Right ventricle myocardium inferior (tissue), 1 donor: ENCODE results near the gene COPB2. TPM values are rescaled to one million over a fixed set of nuclear protein-coding genes. Genes with fewer than 3 reads are reported as not detected.

Source experiments
- ATAC-seq: fragments of 200-7000 bp; cut with Tn5 transposase; one replicate; pipeline ENCODE4 v1.9.1; 2020; ENCODE audit warnings: mild to moderate bottlenecking, moderate library complexity
- DNase-seq: peaks from one replicate; pipeline ENCODE4 v3.0.0; 2021; ENCODE audit errors: missing footprints
- intact Hi-C: fragments of 100-400 bp; cut with DNase I; formaldehyde crosslinking; loops from one replicate; pipeline ENCODE4 v1.11.0; 2022
- total RNA-seq: library from RNA; stranded (reverse); fragmentation: NEBNext Ultra II Directional; extraction: Animal tissue kit (Norgen Biotek cat#: 25700); gene quantifications from one replicate; pipeline ENCODE4 v1.2.1, GENCODE V29; 2021
- donor health status: DM: no; HTN: yes; CAD: no; lungs with severe emphysema.

COPB2 gene
- total RNA-seq, 1 donor from 2014 or later: 62.1 TPM

DNA sequence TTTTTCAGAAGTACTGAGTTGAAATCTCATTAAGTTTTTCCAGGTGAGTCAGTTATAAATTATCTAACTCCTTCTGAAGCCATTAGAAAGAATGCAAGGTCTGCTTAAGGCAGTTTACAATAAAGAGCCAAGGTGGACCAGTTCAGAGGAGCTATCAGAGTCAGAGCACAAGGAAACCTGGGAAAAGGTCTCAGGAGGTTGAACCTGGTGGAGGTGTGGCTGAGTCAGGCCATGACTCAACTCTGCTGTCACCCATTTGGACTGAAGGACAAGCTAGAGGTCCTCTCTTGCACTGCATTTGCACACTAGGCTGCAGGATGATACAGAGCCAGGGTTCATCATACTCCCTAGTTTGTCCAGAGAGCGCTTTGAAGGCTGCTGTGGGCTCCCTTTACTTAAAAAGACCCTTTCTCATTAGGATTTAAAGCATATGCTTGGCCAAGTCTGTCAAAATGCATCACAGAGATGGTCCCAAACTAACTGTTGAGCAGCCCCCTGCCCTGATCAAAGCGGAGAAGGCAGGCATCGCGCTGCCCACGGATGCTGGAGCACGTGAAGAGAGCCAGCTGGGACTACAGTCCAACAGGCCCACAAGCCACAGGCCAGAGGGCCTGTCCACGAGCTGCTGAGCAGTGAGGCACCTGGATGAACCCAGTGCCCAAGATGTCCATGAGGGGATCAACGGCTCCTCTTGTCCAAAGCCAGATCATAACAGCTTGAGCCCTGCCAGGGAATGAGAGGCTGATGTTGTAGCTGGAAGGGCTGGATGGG is 71.6 kb downstream of the COPB2 start:
- intact Hi-C loops: no loop called here
- ATAC-seq: no peak
- no peak for DNase-seq

DNA sequence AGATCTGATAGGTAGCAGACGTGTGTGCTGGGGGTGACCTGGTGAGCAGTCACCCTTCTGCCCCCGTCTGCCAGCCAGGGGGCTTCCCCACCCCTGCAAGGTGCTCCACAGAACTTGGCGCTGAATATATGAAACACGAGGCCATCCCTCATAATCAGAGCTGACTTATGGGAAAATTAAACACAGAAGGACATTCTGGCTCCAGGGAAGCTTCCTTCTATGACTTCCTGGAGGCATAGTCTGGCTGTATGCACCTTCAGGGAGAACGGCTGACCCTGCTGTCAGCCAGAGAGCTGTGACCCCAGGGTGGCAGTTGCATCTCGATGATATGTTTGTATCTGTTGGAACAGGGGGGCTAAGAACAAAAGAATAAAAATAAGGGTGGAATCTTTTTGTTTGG is 72.2 kb downstream of the COPB2 start:
- no peak for ATAC-seq
- no peak for DNase-seq

GRCh38 chr3:139313921-139314320 is 75.5 kb downstream of the COPB2 start:
- ATAC-seq (no peak), DNase-seq (no peak)
- intact Hi-C loops: no loop called here

More for the DNA sequence above, 72.2 kb downstream of the COPB2 start:
- intact Hi-C loops: no loop called here

DNA sequence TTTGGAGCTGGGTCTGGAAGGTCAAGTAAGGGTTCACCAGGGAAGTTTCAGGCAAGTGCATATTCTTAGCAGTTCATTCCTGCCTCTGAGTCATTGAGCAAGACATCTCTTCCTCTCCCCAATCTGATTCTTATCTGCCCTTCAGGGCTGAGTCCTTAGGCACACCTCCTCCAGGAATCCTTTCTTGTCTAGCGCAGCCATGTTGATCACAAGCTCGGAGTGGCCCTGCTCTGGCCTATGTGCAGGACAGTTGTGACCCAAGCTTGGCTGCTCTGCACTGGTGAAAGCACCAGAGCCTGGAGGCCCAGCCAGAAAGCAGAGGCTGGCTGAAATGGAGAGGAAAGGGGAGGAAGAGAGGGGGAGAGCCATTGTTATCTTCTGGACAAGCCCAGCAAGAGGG is 76.5 kb downstream of the COPB2 start:
- DNase-seq (no peak), ATAC-seq (no peak)
- intact Hi-C loops: no loop called here

DNA sequence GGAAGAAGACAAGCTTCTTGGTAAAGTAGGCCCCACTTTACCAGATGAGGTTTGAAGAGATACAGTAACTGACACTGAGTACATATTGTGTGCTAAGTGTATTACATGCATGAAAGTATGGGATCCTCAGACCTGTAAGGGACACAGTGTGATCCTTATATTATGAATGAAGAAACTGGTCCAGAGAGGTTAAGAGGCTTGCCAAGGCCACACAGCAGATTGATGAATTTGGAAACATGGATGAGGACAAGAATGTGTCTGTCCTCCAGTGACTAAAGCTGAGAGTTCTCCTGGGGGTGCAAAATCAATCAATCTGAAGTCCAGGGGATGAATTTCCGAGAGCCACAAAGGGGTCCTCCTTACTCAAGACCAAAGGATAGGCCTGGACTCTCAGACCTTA is 77.0 kb downstream of the COPB2 start:
- intact Hi-C loops: no loop called here
- DNase-seq (no peak), ATAC-seq (no peak)

DNA sequence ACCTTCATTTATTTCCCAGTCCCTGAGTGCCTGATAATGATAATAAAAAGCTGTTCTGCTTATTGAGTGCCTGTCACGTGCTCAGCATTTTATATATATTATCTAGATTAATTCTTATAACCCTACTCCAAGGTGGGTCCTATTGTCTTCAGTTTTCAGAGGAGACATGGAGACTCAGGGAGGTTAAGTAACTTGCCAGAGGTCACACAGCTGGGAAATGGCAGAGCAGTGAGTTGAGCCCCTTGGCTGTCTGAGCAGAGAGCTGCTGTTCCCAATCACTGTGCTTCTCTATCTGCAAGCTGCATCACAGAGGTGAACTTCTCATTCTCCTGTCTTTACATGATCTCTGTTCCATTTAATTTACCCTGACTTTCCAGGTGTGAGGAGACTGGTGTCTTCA is 77.9 kb downstream of the COPB2 start:
- DNase-seq (no peak), ATAC-seq (no peak)
- intact Hi-C loops: no loop called here

DNA sequence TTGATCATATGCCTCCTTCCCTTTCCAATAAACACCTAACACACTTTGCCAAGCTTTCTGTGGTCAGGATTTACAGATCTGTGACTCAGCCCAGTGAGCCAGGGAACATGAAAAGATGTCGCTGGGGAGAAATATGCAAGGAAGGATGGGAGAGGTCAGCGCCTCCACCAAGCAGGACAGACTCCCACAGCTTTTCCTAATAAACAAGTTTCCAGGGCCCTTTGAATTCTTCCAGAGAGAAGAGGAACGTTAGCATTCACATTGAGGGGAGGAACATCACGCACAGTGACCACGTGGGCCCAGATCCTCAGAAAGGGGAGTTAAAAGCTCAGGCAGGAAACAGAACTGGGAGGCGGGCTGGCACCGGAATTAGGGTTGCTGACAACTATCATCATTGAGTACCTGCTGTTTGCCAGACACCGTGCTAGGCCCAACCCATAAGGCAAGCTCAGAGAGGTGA is 78.9 kb downstream of the COPB2 start:
- DNase-seq: no peak
- intact Hi-C loops: no loop called here
- ATAC-seq: no peak

- intact Hi-C loops: no loop called here
- ATAC-seq (no peak), DNase-seq (no peak)
These were observed 79.6 kb downstream of the COPB2 start for GRCh38 chr3:139309880-139310279.

DNA sequence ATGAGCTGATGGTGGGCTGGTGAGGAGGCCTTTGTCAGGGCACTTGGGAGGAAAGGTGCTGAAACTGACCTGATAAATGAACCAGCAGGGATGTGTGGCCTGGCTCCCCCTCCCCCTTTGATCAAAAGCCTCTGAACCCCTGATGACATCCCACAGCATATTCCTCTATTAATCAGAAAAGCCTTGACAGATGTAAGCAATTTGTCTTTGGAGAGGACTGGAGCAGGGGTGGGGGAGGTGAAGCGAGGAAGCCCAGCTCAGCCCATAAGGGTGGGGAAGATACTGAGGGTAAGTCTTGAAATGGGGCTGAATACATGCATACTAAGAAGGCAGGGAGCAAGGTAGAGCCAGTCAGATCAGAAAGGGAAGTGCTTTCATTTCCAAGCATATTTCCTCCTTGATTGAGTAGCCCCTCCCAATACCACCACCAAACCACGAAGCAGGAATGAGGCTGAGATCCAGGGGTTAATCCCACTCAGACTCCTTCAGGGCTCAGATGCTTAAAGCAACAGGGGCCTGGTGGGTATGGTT is 80.3 kb downstream of the COPB2 start:
- DNase-seq: no peak
- no peak for ATAC-seq
- intact Hi-C loops: no loop called here

- ATAC-seq (no peak), DNase-seq (no peak)
- intact Hi-C loops: no loop called here
These were observed 80.9 kb downstream of the COPB2 start for GRCh38 chr3:139308560-139308959.

DNA sequence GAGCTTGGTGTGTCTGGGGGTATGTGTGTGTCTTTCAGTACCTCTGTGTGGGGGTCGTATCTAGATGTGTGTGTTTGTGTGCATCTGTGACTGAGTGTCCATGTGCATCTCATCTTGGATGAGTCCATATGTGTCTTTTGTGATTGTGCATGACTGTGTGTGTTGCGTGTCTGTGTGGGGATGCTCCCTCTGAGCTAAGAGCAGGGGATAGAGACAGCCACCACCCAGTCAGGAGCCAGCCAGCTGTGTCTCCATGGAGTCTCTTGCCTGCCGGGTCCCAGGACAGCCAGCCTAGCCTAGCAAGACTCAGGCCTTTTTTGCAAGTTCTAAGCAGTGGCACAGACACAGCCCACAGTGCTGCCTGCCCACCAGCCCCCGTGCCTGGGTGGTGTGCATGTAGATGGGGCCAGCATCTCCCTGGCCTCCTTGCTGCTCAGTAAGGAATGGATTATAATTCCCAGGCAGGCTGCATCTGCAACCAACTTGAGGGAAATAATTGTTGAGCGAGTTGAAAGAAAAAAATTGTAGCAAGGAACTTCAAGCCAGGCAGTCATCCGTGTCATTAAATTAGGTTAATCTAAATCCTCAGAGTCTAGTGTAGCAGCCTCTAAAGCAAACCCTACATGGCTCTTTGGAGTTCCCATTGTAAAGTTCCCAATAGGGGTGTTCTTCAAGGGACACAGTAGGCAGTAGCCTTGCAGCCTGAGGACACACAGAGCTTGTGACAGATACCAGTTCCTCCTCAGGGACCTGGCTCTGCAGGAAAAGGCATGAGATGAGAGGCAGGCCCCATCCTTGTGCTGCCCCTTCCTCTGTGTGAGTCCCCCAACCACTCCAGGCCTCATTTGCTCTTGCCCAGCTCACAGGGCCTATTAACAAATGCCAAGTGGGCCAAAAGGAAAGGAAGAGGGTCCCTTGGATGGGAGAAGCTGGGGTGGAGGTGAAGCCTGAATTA is 81.6 kb downstream of the COPB2 start:
- no peak for ATAC-seq
- intact Hi-C loops: no loop called here

More for the DNA sequence above, 81.6 kb downstream of the COPB2 start:
- no peak for DNase-seq

Other genes starting within 250 kb of the COPB2 start
- gene MRPS22, start 45.6 kb downstream of the COPB2 start, total RNA-seq: 87.3 TPM
- not detected for gene RBP2, start 86.9 kb upstream of the COPB2 start, total RNA-seq
- 26.3 TPM for gene RBP1, start 150.1 kb upstream of the COPB2 start, total RNA-seq